GM19468 (cell line): ENCODE measurements around the gene COX19.
"Not testable (repeated sequence)": the region's sequence is repeated elsewhere in the genome, so short reads cannot be mapped to it uniquely, and the experiment has no call there.

ENCODE experiments used
- ATAC-seq: cut with Tn5 transposase; IDR thresholded peaks from one replicate; pipeline ENCODE4 v1.9.1; 2021; ENCODE audit warnings: mild to moderate bottlenecking, moderate library complexity, moderate number of reproducible peaks; ENCODE audit not compliant: unreplicated experiment; ENCODE audit errors: extremely low read depth

Gene COX19

GRCh38 chr7:1011297-1012003 is 36.1 kb upstream of the COX19 start:
- no peak for ATAC-seq

- ATAC-seq = no peak
These were observed 34.9 kb upstream of the COX19 start for GRCh38 chr7:1010226-1010625.

- no peak for ATAC-seq
These were observed 34.4 kb upstream of the COX19 start for GRCh38 chr7:1009747-1010146.

- no peak for ATAC-seq
These were observed 33.5 kb upstream of the COX19 start for GRCh38 chr7:1008733-1009363.

GRCh38 chr7:1007901-1008300 is 32.6 kb upstream of the COX19 start:
- no peak for ATAC-seq

- ATAC-seq = no peak
These were observed 30.0 kb upstream of the COX19 start for GRCh38 chr7:1005303-1005702.

GRCh38 chr7:1004018-1004852 is 28.9 kb upstream of the COX19 start:
- no peak for ATAC-seq

GRCh38 chr7:1002445-1002844 is 27.1 kb upstream of the COX19 start:
- ATAC-seq = not testable (repeated sequence)

- not testable (repeated sequence) for ATAC-seq
These were observed 26.7 kb upstream of the COX19 start for GRCh38 chr7:1002026-1002425.

- ATAC-seq = not testable (repeated sequence)
These were observed 25.9 kb upstream of the COX19 start for GRCh38 chr7:1001069-1001770.

GRCh38 chr7:999941-1000935 is 24.9 kb upstream of the COX19 start:
- ATAC-seq = no peak

GRCh38 chr7:999149-999879 is 24.0 kb upstream of the COX19 start:
- no peak for ATAC-seq

GRCh38 chr7:997404-998395 is 22.4 kb upstream of the COX19 start:
- no peak for ATAC-seq

GRCh38 chr7:996079-996872 is 20.9 kb upstream of the COX19 start:
- ATAC-seq = no peak

- ATAC-seq = no peak
These were observed 20.2 kb upstream of the COX19 start for GRCh38 chr7:995571-995970.

GRCh38 chr7:994592-995308 is 19.4 kb upstream of the COX19 start:
- no peak for ATAC-seq
